C4-2B (cell line): ENCODE results near the gene TIGD1.

Experiments used
- H3K27ac ChIP-seq: fragments of 450-650 bp; 2 replicates; pipeline ENCODE4 v1.5.1; 2017
- CTCF ChIP-seq: fragments of 450-650 bp; conservative IDR thresholded peaks from 2 replicates; pipeline ENCODE4 v1.5.1; 2017; ENCODE audit warnings: mild to moderate bottlenecking
- ZFX ChIP-seq: fragments of 450-650 bp; IDR thresholded peaks from 2 replicates; pipeline ENCODE4 v1.6.1; 2017

The TIGD1 gene

GRCh38 chr2:232530626-232531260 is 19.6 kb downstream of the TIGD1 start:
- no peak overlapping the region for H3K27ac ChIP-seq
- no peak for TF ChIP-seq CTCF
- TF ChIP-seq ZFX = no peak

GRCh38 chr2:232529806-232530547 is 20.4 kb downstream of the TIGD1 start:
- no peak for TF ChIP-seq ZFX
- no peak for TF ChIP-seq CTCF
- H3K27ac ChIP-seq = no peak overlapping the region

- no peak overlapping the region for H3K27ac ChIP-seq
- TF ChIP-seq ZFX (no peak), CTCF (no peak)
These were observed 21.5 kb downstream of the TIGD1 start for GRCh38 chr2:232528746-232529460.

- no peak overlapping the region for H3K27ac ChIP-seq
These were observed 22.4 kb downstream of the TIGD1 start for GRCh38 chr2:232527905-232528470.

GRCh38 chr2:232526372-232526941 is 23.9 kb downstream of the TIGD1 start:
- H3K27ac ChIP-seq = no peak overlapping the region
- TF ChIP-seq ZFX (no peak), CTCF (no peak)

More at GRCh38 chr2:232527905-232528470, 22.4 kb downstream of the TIGD1 start:
- TF ChIP-seq CTCF (no peak), ZFX (no peak)

GRCh38 chr2:232525791-232526371 is 24.5 kb downstream of the TIGD1 start, which contains the start of gene CHRND:
TSS of gene CHRND (plus strand) at chr2:232526160. CDS start at chr2:232526216, 56 bp downstream.
- H3K27ac ChIP-seq = no peak within 1 kb of the TSS
- TF ChIP-seq ZFX = no peak
- TF ChIP-seq CTCF = no peak
